Activated CD8-positive, alpha-beta memory T cell treated with anti-CD3 and anti-CD28 coated beads for 36 hours (primary cell): ENCODE results near the gene DHRS7C. TPM values are rescaled to one million over a fixed set of nuclear protein-coding genes. Genes with fewer than 3 reads are reported as not detected.

Experiments used
- CTCF ChIA-PET: fragments of 350-600 bp; sonication (Branson Sonifier 250); formaldehyde crosslinking; loops from one replicate; lab custom pipeline; 2021; ENCODE audit warnings: antibody characterized with exemption; lab: Charles Lee
- POLR2A ChIA-PET: fragments of 350-600 bp; sonication (Branson Sonifier 250); formaldehyde crosslinking; loops from one replicate; lab custom pipeline; 2021; ENCODE audit warnings: antibody characterized with exemption; lab: Charles Lee
- total RNA-seq, 2 experiments: library from RNA; stranded (reverse); gene quantifications; one replicate each; pipeline ENCODE4 v1.2.3, GENCODE V29; 2021

The DHRS7C gene
- total RNA-seq, 2 experiments from 2014 or later: not detected

GRCh38 chr17:9769036-9769695 lies 22.2 kb downstream of the DHRS7C start:
- CTCF ChIA-PET: interaction anchor here (1.7 kb wide), 1 partner anchor 193 kb away, joined by 7 read pairs; the partner anchor contains the start of genes CFAP52 and STX8
- POLR2A ChIA-PET: no interaction called here

- POLR2A ChIA-PET: no interaction called here
- CTCF ChIA-PET: interaction anchor here (0.6 to 1.7 kb wide), 2 partner anchors 15 to 192 kb away, joined by 3 to 7 read pairs; partner anchors contain the start of genes CFAP52 and STX8
Measured at GRCh38 chr17:9768381-9768934, 22.9 kb downstream of the DHRS7C start.

GRCh38 chr17:9767432-9767991 lies 23.9 kb downstream of the DHRS7C start:
- ChIA-PET POLR2A (no interaction called here), CTCF (interaction anchor here (1.7 kb wide), 1 partner anchor 191 kb away, joined by 7 read pairs; the partner anchor contains the start of genes CFAP52 and STX8)

GRCh38 chr17:9766970-9767369 lies 24.4 kb downstream of the DHRS7C start:
- ChIA-PET CTCF (no interaction called here), POLR2A (no interaction called here)

GRCh38 chr17:9765322-9765721 lies 26.1 kb downstream of the DHRS7C start:
- ChIA-PET POLR2A (no interaction called here), CTCF (no interaction called here)

- ChIA-PET CTCF (no interaction called here), POLR2A (no interaction called here)
Measured at GRCh38 chr17:9763643-9764042, 27.7 kb downstream of the DHRS7C start.

- ChIA-PET CTCF (no interaction called here), POLR2A (no interaction called here)
Measured at GRCh38 chr17:9760266-9760665, 31.1 kb downstream of the DHRS7C start.

- CTCF ChIA-PET: no interaction called here
Measured at GRCh38 chr17:9755083-9755482, 36.3 kb downstream of the DHRS7C start.

GRCh38 chr17:9750524-9750923 lies 40.9 kb downstream of the DHRS7C start:
- POLR2A ChIA-PET: no interaction called here
- CTCF ChIA-PET: no interaction called here

More at GRCh38 chr17:9755083-9755482, 36.3 kb downstream of the DHRS7C start:
- POLR2A ChIA-PET: no interaction called here

- ChIA-PET CTCF (no interaction called here), POLR2A (no interaction called here)
Measured at GRCh38 chr17:9729735-9730420, 61.5 kb downstream of the DHRS7C start.

- ChIA-PET CTCF (no interaction called here), POLR2A (no interaction called here)
Measured at GRCh38 chr17:9729034-9729650, 62.2 kb downstream of the DHRS7C start.

GRCh38 chr17:9728564-9728963 lies 62.8 kb downstream of the DHRS7C start:
- ChIA-PET POLR2A (no interaction called here), CTCF (no interaction called here)

GRCh38 chr17:9728005-9728404 lies 63.4 kb downstream of the DHRS7C start:
- CTCF ChIA-PET: interaction anchor here (0.6 kb wide), 1 partner anchor 81 kb away, joined by 3 read pairs; no protein-coding TSS in a partner anchor
- POLR2A ChIA-PET: no interaction called here

- ChIA-PET POLR2A (no interaction called here), CTCF (no interaction called here)
Measured at GRCh38 chr17:9726291-9726690, 65.1 kb downstream of the DHRS7C start.

- POLR2A ChIA-PET: no interaction called here
- CTCF ChIA-PET: no interaction called here
Measured at GRCh38 chr17:9725575-9725974, 65.8 kb downstream of the DHRS7C start.

Other genes with a start within 250 kb of the DHRS7C start
- 10 to 100 TPM; 58.7 to 66.3 TPM for gene STX8, start 215.8 kb downstream of the DHRS7C start, total RNA-seq
- not detected for gene CFAP52, start 214.9 kb downstream of the DHRS7C start, total RNA-seq
- under 1 TPM; 0.17 to 0.32 TPM for gene USP43, start 146.1 kb downstream of the DHRS7C start, total RNA-seq
- not detected for gene GSG1L2, start 30.5 kb upstream of the DHRS7C start, total RNA-seq
- gene GLP2R, start 34.3 kb upstream of the DHRS7C start, total RNA-seq: not detected
- gene RCVRN, start 113.7 kb upstream of the DHRS7C start, total RNA-seq: not detected